ENCODE results near the gene ACTR1B.
"Not testable (repeated sequence)": the region's sequence is repeated elsewhere in the genome, so short reads cannot be mapped to it uniquely, and the experiment has no call there.

GRCh38 chr2:97611895-97612294, 51.9 kb downstream of the ACTR1B start:
- not testable (repeated sequence) for TF ChIP-seq CTCF (conservative IDR thresholded peaks at IDR 0.05; ENCODE audit: low read depth, low read length); EZH2 (IDR thresholded peaks at IDR 0.05; ENCODE audit: borderline replicate concordance, low read depth, low read length, poor library complexity, severe bottlenecking)

Data from A673 (cell line).